Ascending aorta (tissue), 2 donors: ENCODE data around the gene TBR1. TPM values are rescaled to one million over a fixed set of nuclear protein-coding genes. Genes with fewer than 3 reads are reported as not detected.

Experiments used
- DNase-seq, 2 donors: peaks; one replicate each; pipeline ENCODE4 v3.0.0-alpha.2; 2019; ENCODE audit warnings: low spot score in 2 of 2
- H3K27ac ChIP-seq, 2 donors: fragments of 200-600 bp; sonication (generic); one replicate each; pipeline ENCODE4 v1.5.1; 2016 to 2017; ENCODE audit warnings: mild to moderate bottlenecking in 1 of 2
- H3K27me3 ChIP-seq: fragments of 200-600 bp; sonication (generic); one replicate; pipeline ENCODE4 v1.5.1; 2017
- H3K36me3 ChIP-seq, 2 donors: fragments of 200-600 bp; sonication (generic); one replicate each; pipeline ENCODE4 v1.5.1; 2016
- H3K4me1 ChIP-seq, 2 donors: fragments of 200-600 bp; sonication (generic); one replicate each; pipeline ENCODE4 v1.5.1; 2016 to 2017; ENCODE audit warnings: mild to moderate bottlenecking in 1 of 2
- H3K4me3 ChIP-seq, 2 donors: fragments of 200-600 bp; sonication (generic); one replicate each; pipeline ENCODE4 v1.5.1; 2016 to 2017; ENCODE audit warnings: mild to moderate bottlenecking in 1 of 2
- H3K9me3 ChIP-seq, 2 donors: fragments of 200-600 bp; sonication (generic); one replicate each; pipeline ENCODE4 v1.5.1; 2016
- CTCF ChIP-seq, 3 experiments: fragments of 200-600 bp in 2 of 3; fragments of 450-650 bp in 1 of 3; sonication (generic) in 2 of 3; IDR thresholded peaks; one replicate each; pipeline ENCODE4 v1.5.1; 2016 to 2019; ENCODE audit warnings: antibody characterized with exemption in 3 of 3, mild to moderate bottlenecking in 1 of 3, moderate library complexity in 1 of 3
- intact Hi-C: fragments of 100-400 bp; cut with DNase I; formaldehyde crosslinking; loops from one replicate; pipeline ENCODE4 v1.15.1; 2023
- total RNA-seq: library from RNA; depleted of rRNA; stranded (reverse); fragments of >200 nt; gene quantifications from one replicate; pipeline ENCODE4 v1.1.0, GENCODE V29; 2016

The TBR1 gene
- total RNA-seq, 1 donor from 2014 or later: not detected

GRCh38 chr2:161436411-161436810 lies 20.3 kb downstream of the TBR1 start:
- intact Hi-C loops: no loop called here
- no peak for TF ChIP-seq CTCF (IDR thresholded peaks at IDR 0.05)
- Histone ChIP-seq H3K9me3 (peaks cover 0 to 7% of the 10 kb centered on the region in 2 donors), H3K4me1 (no peaks in the 10 kb centered on the region), H3K27ac (no peak overlapping the region), H3K36me3 (no peaks in the 10 kb centered on the region), H3K4me3 (no peak overlapping the region), H3K27me3 (no peaks in the 10 kb centered on the region)
- DNase-seq: no peak

GRCh38 chr2:161438598-161438997 lies 22.5 kb downstream of the TBR1 start:
- intact Hi-C loops: no loop called here
- H3K27ac ChIP-seq: no peak overlapping the region
- no peak overlapping the region for H3K4me3 ChIP-seq
- H3K4me1 ChIP-seq: no peaks in the 10 kb centered on the region
- no peaks in the 10 kb centered on the region for H3K27me3 ChIP-seq
- no peaks in the 10 kb centered on the region for H3K36me3 ChIP-seq
- no peak for TF ChIP-seq CTCF (IDR thresholded peaks at IDR 0.05)
- no peak for DNase-seq
- H3K9me3 ChIP-seq: peaks cover 0 to 7% of the 10 kb centered on the region in 2 donors

- Histone ChIP-seq H3K27ac (no peak overlapping the region), H3K9me3 (no peaks in the 10 kb centered on the region), H3K4me3 (no peak overlapping the region), H3K4me1 (no peaks in the 10 kb centered on the region), H3K36me3 (no peaks in the 10 kb centered on the region), H3K27me3 (no peaks in the 10 kb centered on the region)
- TF ChIP-seq CTCF (IDR thresholded peaks at IDR 0.05): no peak
- no peak for DNase-seq
- intact Hi-C loops: no loop called here
Measured at GRCh38 chr2:161445097-161445496, 29.0 kb downstream of the TBR1 start.

GRCh38 chr2:161448431-161448830 lies 32.3 kb downstream of the TBR1 start:
- no peak for DNase-seq
- H3K9me3 ChIP-seq: no peaks in the 10 kb centered on the region
- no peak overlapping the region for H3K4me3 ChIP-seq
- no peaks in the 10 kb centered on the region for H3K27me3 ChIP-seq
- H3K4me1 ChIP-seq: no peaks in the 10 kb centered on the region
- H3K36me3 ChIP-seq: no peaks in the 10 kb centered on the region
- H3K27ac ChIP-seq: no peak overlapping the region
- intact Hi-C loops: no loop called here
- TF ChIP-seq CTCF (IDR thresholded peaks at IDR 0.05): no peak

- Histone ChIP-seq H3K9me3 (no peaks in the 10 kb centered on the region), H3K4me3 (no peak overlapping the region), H3K27ac (no peak overlapping the region), H3K27me3 (no peaks in the 10 kb centered on the region), H3K4me1 (no peaks in the 10 kb centered on the region), H3K36me3 (no peaks in the 10 kb centered on the region)
- intact Hi-C loops: no loop called here
- DNase-seq: no peak
- no peak for TF ChIP-seq CTCF (IDR thresholded peaks at IDR 0.05)
Measured at GRCh38 chr2:161471631-161472030, 55.5 kb downstream of the TBR1 start.

- TF ChIP-seq CTCF (IDR thresholded peaks at IDR 0.05): no peak
- H3K4me3 ChIP-seq: no peak overlapping the region
- H3K9me3 ChIP-seq: no peaks in the 10 kb centered on the region
- H3K4me1 ChIP-seq: no peaks in the 10 kb centered on the region
- H3K27me3 ChIP-seq: no peaks in the 10 kb centered on the region
- no peak for DNase-seq
- no peak overlapping the region for H3K27ac ChIP-seq
- no peaks in the 10 kb centered on the region for H3K36me3 ChIP-seq
- intact Hi-C loops: no loop called here
Measured at GRCh38 chr2:161474920-161475319, 58.8 kb downstream of the TBR1 start.
